Spleen (tissue), 11 donors: ENCODE measurements around the gene SLC8A2. TPM values are rescaled to one million over a fixed set of nuclear protein-coding genes. Genes with fewer than 3 reads are reported as not detected.

Experiments
- DNase-seq: peaks from one replicate; pipeline ENCODE4 v3.0.0-alpha.2; 2020
- H3K27ac ChIP-seq, 8 donors: fragments of 200-600 bp; sonication (generic) in 7 of 8; 1 replicate in 4 of 8; 2 replicates in 4 of 8; pipeline versions ENCODE4 v1.5.0 to v1.8.0; 2016 to 2021; ENCODE audit warnings: inconsistent platforms in 4 of 8, mild to moderate bottlenecking in 4 of 8, moderate library complexity in 1 of 8
- H3K27me3 ChIP-seq, 7 donors: fragments of 200-600 bp; sonication (generic) in 6 of 7; replicated peaks in 1 of 7; 1 replicate in 4 of 7; 2 replicates in 3 of 7; pipeline versions ENCODE4 v1.5.0 to v1.8.0; 2016 to 2021; ENCODE audit warnings: inconsistent platforms in 3 of 7, mild to moderate bottlenecking in 1 of 7
- H3K36me3 ChIP-seq, 6 donors: fragments of 200-600 bp; sonication (generic) in 5 of 6; 1 replicate in 4 of 6; 2 replicates in 2 of 6; pipeline versions ENCODE4 v1.5.0 to v1.8.0; 2016 to 2021; ENCODE audit warnings: inconsistent platforms in 2 of 6
- H3K4me1 ChIP-seq, 6 donors: fragments of 200-600 bp; sonication (generic) in 5 of 6; 1 replicate in 3 of 6; 2 replicates in 3 of 6; pipeline versions ENCODE4 v1.5.0 to v1.8.0; 2016 to 2021; ENCODE audit warnings: inconsistent platforms in 3 of 6
- H3K4me3 ChIP-seq, 8 donors: fragments of 200-600 bp; sonication (generic) in 7 of 8; 1 replicate in 4 of 8; 2 replicates in 4 of 8; pipeline versions ENCODE4 v1.5.0 to v1.8.0; 2016 to 2021; ENCODE audit warnings: inconsistent platforms in 4 of 8, mild to moderate bottlenecking in 4 of 8, moderate library complexity in 2 of 8
- H3K9me3 ChIP-seq, 8 donors: fragments of 200-600 bp; sonication (generic) in 7 of 8; 1 replicate in 4 of 8; 2 replicates in 4 of 8; pipeline versions ENCODE4 v1.5.0 to v1.8.0; 2016 to 2021; ENCODE audit warnings: inconsistent platforms in 4 of 8
- POLR2A ChIP-seq, 3 donors: fragments of 450-650 bp; IDR thresholded peaks; one replicate each; pipeline ENCODE4 v1.5.1; 2017; ENCODE audit warnings: antibody characterized with exemption in 3 of 3, mild to moderate bottlenecking in 1 of 3
- POLR2AphosphoS5 ChIP-seq, 3 donors: sonication (generic); formaldehyde crosslinking; IDR thresholded peaks; one replicate each; pipeline ENCODE4 v1.5.1; 2017; ENCODE audit warnings: antibody characterized with exemption in 3 of 3
- WGBS, 5 donors: extraction: QIAGEN DNeasy Blood & Tissue Kit in 3 of 5; methylation state at CpG; one replicate each; pipeline versions ENCODE4 v1.1.5 to v1.1.7; 2013 to 2018; 5-methylcytosine and 5-hydroxymethylcytosine counted together
- intact Hi-C: fragments of 100-400 bp; cut with DNase I; formaldehyde crosslinking; loops from one replicate; pipeline ENCODE4 v1.15.0; 2023; ENCODE audit warnings: low total_unique reads
- polyA plus RNA-seq, 3 donors: library from polyadenylated mRNA; stranded (reverse); fragments of 200-250 nt; gene quantifications; one replicate each; pipeline ENCODE4 v1.2.1, GENCODE V29; 2013
- total RNA-seq, 7 donors: library from RNA; depleted of rRNA in 3 of 7; stranded (reverse); fragments of >200 nt in 3 of 7; fragmentation: NEBNext Ultra II Directional in 4 of 7; extraction: Animal tissue kit (Norgen Biotek cat#: 25700) in 4 of 7; gene quantifications; one replicate each; pipeline versions ENCODE4 v1.1.0 to v1.2.1, GENCODE V29; 2016 to 2021
- TF ChIP-seq, protein P1 (sequence below), 11 experiments: fragments of 200-600 bp in 7 of 11; fragments of 450-650 bp in 4 of 11; sonication (generic) in 4 of 11; IDR thresholded peaks in 8 of 11; conservative IDR thresholded peaks in 3 of 11; 1 replicate in 7 of 11; 2 replicates in 4 of 11; pipeline versions ENCODE4 v1.4.0 to v1.8.0; 2016 to 2021; ENCODE audit warnings: antibody characterized with exemption in 11 of 11, inconsistent platforms in 4 of 11, mild to moderate bottlenecking in 1 of 11
- donor health status: healthy with polysubstance abuse.
- donor health status: DM: no; HTN: no; CAD: no; lungs with moderate emphysema.
- donor health status: DM: no; HTN: no; CAD: no.
- donor health status: Bipolar disorder and iron deficiency.
- donor health status: healthy.
- donor health status: DM: no; HTN: no; CAD: no.
- donor health status: DM: yes; HTN: yes; CAD: no.

Gene SLC8A2
- total and polyA plus RNA-seq, 10 donors = 0.02 to 0.19 TPM; not detected in 8

DNA sequence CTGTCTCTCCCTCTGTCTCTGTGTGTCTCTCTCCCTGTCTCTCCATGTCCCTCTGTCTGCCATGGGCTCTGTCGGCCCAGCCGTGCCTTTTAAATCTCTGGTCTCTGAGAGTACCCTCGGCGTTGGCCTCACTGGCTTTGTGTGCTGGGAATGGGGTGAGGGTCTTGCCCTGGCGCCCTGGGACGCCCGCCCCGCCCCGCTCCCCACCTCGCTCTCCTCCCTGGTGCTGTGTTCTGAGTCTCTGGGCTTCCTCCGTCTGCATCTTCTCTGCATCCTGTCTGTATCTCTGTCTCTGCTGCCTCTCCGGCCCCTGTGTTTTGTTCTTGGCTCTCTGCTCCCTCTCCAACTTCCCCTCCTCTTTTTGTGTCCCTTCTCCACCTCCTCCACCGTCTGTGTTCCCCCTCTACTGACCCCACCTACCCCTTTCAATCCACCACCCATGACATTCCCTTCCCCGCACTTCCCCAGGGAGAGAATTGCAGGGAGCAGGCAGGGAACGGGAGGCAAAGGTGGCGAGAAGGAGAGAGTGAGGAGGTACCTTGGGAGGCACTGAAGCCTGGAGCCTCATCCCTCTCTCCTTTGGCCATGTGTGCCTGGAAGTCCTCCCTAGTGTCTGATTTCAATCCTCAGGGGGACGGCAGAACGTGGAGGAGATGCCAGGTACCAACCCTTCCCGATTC lies 48.4 kb downstream of the SLC8A2 start:
- 16 to 18% (median 17%) methylated on average over 19 of the region's 19 CpGs for WGBS, 5 donors
- H3K9me3 ChIP-seq = no peaks in the 10 kb centered on the region

DNA sequence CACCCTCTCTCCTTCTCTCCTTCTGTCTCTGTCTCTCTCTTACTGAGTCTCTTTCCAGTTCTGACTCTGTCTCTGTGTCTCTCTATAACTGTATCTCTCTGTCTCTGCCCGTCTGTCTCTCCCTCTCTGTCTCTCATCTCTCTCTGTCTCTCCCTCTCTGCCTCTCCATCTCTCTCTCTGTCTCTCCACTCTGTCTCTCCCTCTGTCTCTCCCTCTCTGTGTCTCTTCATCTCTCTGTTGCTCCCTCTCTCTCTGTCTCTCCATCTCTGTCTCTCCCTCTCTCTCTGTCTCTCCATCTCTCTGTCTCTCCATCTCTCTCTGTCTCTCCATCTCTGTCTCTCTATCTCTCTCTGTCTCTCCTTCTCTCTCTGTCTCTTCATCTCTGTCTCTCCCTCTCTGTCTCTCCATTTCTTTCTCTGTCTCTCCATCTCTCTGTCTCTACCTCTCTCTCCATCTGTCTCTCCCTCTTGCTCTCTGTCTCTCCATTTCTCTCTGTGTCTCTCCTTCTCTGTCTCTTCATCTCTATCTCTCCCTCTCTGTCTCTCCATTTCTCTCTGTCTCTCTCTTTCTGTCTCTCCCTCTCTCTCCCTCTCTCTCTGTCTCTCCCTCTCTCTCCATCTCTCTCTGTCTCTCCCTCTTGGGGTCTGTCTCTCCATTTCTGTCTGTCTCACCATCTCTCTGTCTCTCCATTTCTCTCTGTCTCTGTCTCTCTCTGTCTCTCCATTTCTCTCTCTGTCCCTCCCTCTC lies 49.1 kb downstream of the SLC8A2 start:
- DNase-seq = no peak
- Histone ChIP-seq H3K36me3 (no peaks in the 10 kb centered on the region), H3K4me3 (no peak overlapping the region), H3K4me1 (peaks cover 0 to 49% (median 15%) of the 10 kb centered on the region in 6 donors), H3K27ac (no peak overlapping the region), H3K27me3 (peaks cover 4 to 100% (median 76%) of the 10 kb centered on the region in 7 donors), H3K9me3 (no peaks in the 10 kb centered on the region)
- WGBS, 5 donors = 5 to 11% (median 9%) methylated on average over 1 of the region's 1 CpG
- intact Hi-C loops = no loop called here
- TF ChIP-seq POLR2A (IDR thresholded peaks at IDR 0.05) (no peak), POLR2AphosphoS5 (IDR thresholded peaks at IDR 0.05) (no peak)
- TF ChIP-seq, protein P1, sequence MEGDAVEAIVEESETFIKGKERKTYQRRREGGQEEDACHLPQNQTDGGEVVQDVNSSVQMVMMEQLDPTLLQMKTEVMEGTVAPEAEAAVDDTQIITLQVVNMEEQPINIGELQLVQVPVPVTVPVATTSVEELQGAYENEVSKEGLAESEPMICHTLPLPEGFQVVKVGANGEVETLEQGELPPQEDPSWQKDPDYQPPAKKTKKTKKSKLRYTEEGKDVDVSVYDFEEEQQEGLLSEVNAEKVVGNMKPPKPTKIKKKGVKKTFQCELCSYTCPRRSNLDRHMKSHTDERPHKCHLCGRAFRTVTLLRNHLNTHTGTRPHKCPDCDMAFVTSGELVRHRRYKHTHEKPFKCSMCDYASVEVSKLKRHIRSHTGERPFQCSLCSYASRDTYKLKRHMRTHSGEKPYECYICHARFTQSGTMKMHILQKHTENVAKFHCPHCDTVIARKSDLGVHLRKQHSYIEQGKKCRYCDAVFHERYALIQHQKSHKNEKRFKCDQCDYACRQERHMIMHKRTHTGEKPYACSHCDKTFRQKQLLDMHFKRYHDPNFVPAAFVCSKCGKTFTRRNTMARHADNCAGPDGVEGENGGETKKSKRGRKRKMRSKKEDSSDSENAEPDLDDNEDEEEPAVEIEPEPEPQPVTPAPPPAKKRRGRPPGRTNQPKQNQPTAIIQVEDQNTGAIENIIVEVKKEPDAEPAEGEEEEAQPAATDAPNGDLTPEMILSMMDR (IDR thresholded peaks at IDR 0.05 in 8 of 11, conservative IDR thresholded peaks at IDR 0.05 in 3 of 11) = no peak

More for the DNA sequence above, 48.4 kb downstream of the SLC8A2 start:
- no peak overlapping the region for H3K4me3 ChIP-seq
- intact Hi-C loops = no loop called here
- peaks cover 3 to 49% (median 16%) of the 10 kb centered on the region in 6 donors for H3K4me1 ChIP-seq
- H3K36me3 ChIP-seq = no peaks in the 10 kb centered on the region
- no peak for DNase-seq
- H3K27me3 ChIP-seq = peaks cover 4 to 100% (median 73%) of the 10 kb centered on the region in 7 donors
- TF ChIP-seq, protein P1 (IDR thresholded peaks at IDR 0.05 in 8 of 11, conservative IDR thresholded peaks at IDR 0.05 in 3 of 11) = no peak
- TF ChIP-seq POLR2AphosphoS5 (IDR thresholded peaks at IDR 0.05) = no peak
- no peak for TF ChIP-seq POLR2A (IDR thresholded peaks at IDR 0.05)
- no peak overlapping the region for H3K27ac ChIP-seq

DNA sequence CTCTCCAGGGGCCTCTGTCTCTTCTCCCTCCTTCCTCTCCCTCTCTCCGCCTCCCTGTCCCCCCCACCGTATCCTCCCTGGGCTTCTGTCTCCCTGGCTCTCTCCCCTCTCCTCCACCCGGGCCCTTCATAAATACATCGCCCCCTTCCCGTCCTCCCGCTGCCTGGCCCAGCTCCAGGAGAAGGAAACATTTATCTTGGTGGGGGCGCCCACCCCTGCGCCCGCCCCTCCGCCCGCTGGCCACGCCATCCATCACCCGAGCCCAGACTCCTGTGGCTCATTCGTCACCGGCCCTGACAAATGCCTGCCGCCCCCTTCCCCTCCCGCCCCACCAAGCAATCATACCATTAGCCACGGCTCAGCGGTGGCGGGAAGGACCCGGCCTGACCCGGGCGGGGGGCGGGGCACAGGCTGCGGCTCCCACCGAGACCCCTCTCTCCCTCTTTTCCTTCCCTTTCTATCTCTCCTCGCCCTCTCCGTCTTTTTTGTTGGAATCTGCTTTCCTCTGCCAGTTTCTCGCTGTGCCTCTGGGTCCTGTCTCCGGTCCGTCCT lies 49.8 kb downstream of the SLC8A2 start:
- no peak overlapping the region for H3K27ac ChIP-seq
- TF ChIP-seq POLR2A (IDR thresholded peaks at IDR 0.05) (no peak), POLR2AphosphoS5 (IDR thresholded peaks at IDR 0.05) (no peak)
- TF ChIP-seq, protein P1 (IDR thresholded peaks at IDR 0.05 in 8 of 11, conservative IDR thresholded peaks at IDR 0.05 in 3 of 11) = no peak
- WGBS, 5 donors = 3 to 6% (median 5%) methylated on average over 30 to 31 of the region's 31 CpGs
- H3K9me3 ChIP-seq = no peaks in the 10 kb centered on the region
- no peak for DNase-seq
- no peaks in the 10 kb centered on the region for H3K36me3 ChIP-seq
- H3K27me3 ChIP-seq = peaks cover 4 to 100% (median 82%) of the 10 kb centered on the region in 7 donors
- intact Hi-C loops = no loop called here
- peaks cover 0 to 48% (median 14%) of the 10 kb centered on the region in 6 donors for H3K4me1 ChIP-seq
- H3K4me3 ChIP-seq = no peak overlapping the region
